Measurements from ENCODE around the gene GMIP. TPM values are rescaled to one million over a fixed set of nuclear protein-coding genes. Genes with fewer than 3 reads are reported as not detected.
A peak's percentile ranks its signal among the peaks of the same experiment; 100 is the strongest.

The GMIP gene
- total and polyA plus RNA-seq, 7 donors: 0.51 to 2.3 (median 1.4) TPM

DNA sequence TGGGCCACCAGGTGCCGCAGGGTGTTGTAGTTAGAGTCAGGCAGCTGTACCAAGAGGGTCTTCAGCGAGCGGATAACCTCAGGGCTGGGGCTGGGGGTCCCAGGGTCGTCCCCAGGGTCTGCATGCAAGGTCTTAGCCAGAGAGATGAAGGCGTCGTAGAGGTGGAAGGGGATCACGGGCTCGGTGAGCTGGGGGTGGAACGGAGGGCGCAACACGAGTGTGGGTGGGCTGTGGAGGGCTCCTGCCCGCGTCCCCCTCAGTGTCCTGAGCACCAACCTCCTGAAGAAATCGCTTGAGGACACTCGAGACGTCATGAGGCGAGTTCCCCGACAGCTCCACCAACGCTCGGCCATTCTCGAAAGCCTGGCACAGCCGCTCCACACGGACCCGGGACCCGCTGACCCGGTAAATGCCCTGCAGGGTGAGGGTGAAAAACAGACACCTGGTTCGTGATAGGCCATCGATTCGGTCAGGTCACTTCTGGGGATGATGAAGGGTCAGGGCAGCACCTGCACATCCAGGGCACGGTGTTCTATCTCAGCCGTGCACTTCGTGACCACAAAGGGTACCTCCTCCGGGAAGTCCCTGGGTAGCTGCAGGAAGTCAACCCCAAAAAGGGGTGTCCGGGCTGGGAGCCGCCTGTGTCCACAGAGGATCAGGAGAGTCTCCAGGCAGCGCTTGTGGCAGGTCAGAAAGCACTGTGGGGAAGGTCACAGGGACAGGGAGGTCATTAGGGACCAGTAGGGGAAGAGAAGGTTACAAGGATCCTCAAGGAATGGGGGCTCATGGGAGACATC is 8.7 kb downstream of the GMIP start:
- H3K27me3 ChIP-seq (ENCODE audit: insufficient read depth in 3 of 3, low read length in 2 of 3): no peaks in the 10 kb centered on the region
- TF ChIP-seq, protein P1, sequence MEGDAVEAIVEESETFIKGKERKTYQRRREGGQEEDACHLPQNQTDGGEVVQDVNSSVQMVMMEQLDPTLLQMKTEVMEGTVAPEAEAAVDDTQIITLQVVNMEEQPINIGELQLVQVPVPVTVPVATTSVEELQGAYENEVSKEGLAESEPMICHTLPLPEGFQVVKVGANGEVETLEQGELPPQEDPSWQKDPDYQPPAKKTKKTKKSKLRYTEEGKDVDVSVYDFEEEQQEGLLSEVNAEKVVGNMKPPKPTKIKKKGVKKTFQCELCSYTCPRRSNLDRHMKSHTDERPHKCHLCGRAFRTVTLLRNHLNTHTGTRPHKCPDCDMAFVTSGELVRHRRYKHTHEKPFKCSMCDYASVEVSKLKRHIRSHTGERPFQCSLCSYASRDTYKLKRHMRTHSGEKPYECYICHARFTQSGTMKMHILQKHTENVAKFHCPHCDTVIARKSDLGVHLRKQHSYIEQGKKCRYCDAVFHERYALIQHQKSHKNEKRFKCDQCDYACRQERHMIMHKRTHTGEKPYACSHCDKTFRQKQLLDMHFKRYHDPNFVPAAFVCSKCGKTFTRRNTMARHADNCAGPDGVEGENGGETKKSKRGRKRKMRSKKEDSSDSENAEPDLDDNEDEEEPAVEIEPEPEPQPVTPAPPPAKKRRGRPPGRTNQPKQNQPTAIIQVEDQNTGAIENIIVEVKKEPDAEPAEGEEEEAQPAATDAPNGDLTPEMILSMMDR (IDR thresholded peaks at IDR 0.05): no peak
- intact Hi-C loops (cut with DNase I): no loop called here
- WGBS, 3 donors: 92 to 95% (median 94%) methylated on average over 36 of the region's 36 CpGs
- no peak for DNase-seq
- H3K27ac ChIP-seq: no peak overlapping the region
- H3K4me1 ChIP-seq: no peaks in the 10 kb centered on the region
- no peak for ATAC-seq
- H3K36me3 ChIP-seq (ENCODE audit: insufficient read depth in 1 of 2, low read depth in 1 of 2): no peaks in the 10 kb centered on the region
- H3K9me3 ChIP-seq: no peaks in the 10 kb centered on the region
- no peak overlapping the region for H3K4me3 ChIP-seq

DNA sequence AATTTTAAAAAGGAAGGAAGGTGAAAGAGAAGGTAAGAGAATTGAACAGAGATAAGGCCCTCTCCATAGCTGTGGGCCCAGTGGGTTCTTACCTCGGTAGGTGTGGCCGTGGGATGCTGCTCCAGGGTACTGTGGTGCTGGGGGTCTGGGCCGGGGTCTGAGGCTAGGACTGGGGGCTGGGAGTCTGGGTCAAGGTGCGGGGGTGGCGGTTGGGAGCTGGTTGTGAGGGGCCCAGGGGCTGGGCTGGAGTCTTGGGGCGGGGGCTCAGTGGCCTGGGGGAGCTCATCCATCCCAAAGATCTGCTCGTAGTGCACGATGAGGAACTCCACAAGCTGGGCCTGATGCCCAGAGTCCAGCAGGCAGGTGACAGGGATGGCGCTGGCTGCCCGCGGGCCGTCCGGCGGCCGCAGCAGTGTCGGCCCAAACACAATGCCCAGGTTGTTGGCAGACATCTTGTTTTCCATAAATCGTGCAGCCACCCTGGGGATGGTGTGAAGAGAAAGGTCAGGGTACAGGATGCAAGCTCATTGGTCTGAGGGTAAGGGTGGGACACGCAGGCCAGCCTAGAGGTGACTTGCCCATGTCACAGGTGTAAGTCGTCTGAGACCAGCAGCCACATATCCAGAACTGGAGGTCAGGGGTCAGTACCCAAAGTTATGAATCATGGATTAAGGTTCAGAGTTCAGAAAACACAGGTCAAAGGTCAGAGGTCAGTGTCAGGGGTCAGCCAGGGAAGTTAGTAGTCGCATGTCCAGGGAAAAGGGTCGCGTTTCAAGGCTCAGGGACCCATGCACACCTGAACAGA is 9.5 kb downstream of the GMIP start:
- H3K9me3 ChIP-seq: no peaks in the 10 kb centered on the region
- no peak overlapping the region for H3K4me3 ChIP-seq
- TF ChIP-seq, protein P1 (IDR thresholded peaks at IDR 0.05): no peak
- WGBS, 3 donors: 91 to 93% (median 92%) methylated on average over 22 of the region's 22 CpGs
- DNase-seq (peak in 1 of 2 donors; percentile 46), ATAC-seq (no peak)
- no peaks in the 10 kb centered on the region for H3K27me3 ChIP-seq (ENCODE audit: insufficient read depth in 3 of 3, low read length in 2 of 3)
- H3K27ac ChIP-seq: no peak overlapping the region
- intact Hi-C loops (cut with DNase I): no loop called here
- H3K36me3 ChIP-seq (ENCODE audit: insufficient read depth in 1 of 2, low read depth in 1 of 2): no peaks in the 10 kb centered on the region
- no peaks in the 10 kb centered on the region for H3K4me1 ChIP-seq

DNA sequence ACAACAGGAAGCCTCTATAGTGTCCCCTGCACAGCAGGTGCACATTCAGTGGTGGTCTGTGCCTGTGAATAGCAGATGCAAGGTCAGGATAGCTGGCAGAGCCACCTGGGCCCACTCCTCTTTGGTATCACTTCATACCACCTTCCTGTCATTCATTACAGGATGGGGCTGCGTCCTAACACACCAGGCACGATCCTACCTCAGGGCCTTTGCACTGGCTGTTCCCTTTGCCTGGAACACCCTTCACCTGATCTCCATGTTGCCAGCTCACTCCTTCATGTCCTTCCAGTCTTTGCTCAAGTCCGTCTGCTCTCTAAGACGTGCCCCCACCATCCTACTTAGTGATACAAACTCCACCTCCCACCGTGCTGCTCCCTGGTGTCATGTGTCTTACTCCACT is 10.8 kb downstream of the GMIP start:
- Histone ChIP-seq H3K27me3 (ENCODE audit: insufficient read depth in 3 of 3, low read length in 2 of 3) (peaks cover 0 to 12% (median 0%) of the 10 kb centered on the region in 3 donors), H3K36me3 (ENCODE audit: insufficient read depth in 1 of 2, low read depth in 1 of 2) (no peaks in the 10 kb centered on the region), H3K27ac (no peak overlapping the region), H3K9me3 (no peaks in the 10 kb centered on the region), H3K4me3 (no peak overlapping the region), H3K4me1 (no peaks in the 10 kb centered on the region)
- DNase-seq: no peak
- WGBS, 3 donors: 69 to 73% (median 71%) methylated on average over 5 of the region's 5 CpGs
- no peak for ATAC-seq
- intact Hi-C loops (cut with DNase I): no loop called here
- TF ChIP-seq, protein P1 (IDR thresholded peaks at IDR 0.05): no peak

DNA sequence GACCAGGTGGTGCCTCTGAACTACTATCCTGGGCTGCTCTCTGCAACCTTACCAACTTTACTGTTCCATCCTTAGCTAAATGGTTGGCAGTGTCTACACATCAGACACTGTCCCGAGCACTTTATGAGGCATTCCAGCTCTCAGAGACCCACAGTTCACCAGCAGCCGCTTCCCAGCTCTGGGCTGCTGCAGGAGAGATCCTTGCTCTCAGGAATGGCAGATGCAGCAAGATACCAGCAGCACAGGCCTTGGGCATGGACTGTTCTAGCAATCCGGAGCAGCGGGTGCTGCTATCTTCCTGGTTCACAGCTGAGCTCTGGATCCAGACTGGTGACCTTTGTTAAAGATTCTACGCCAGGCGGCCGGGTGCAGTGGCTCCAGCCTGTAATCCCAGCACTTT is 12.1 kb downstream of the GMIP start:
- TF ChIP-seq, protein P1 (IDR thresholded peaks at IDR 0.05): no peak
- WGBS, 3 donors: 86 to 87% (median 87%) methylated on average over 5 to 7 of the region's 7 CpGs
- intact Hi-C loops (cut with DNase I): no loop called here
- no peaks in the 10 kb centered on the region for H3K36me3 ChIP-seq (ENCODE audit: insufficient read depth in 1 of 2, low read depth in 1 of 2)
- no peaks in the 10 kb centered on the region for H3K4me1 ChIP-seq
- H3K27ac ChIP-seq: no peak overlapping the region
- no peak for ATAC-seq
- peaks cover 0 to 26% (median 0%) of the 10 kb centered on the region in 3 donors for H3K27me3 ChIP-seq (ENCODE audit: insufficient read depth in 3 of 3, low read length in 2 of 3)
- no peaks in the 10 kb centered on the region for H3K9me3 ChIP-seq
- no peak overlapping the region for H3K4me3 ChIP-seq
- DNase-seq: no peak
